ENCODE results near the gene SLC5A6. TPM values are rescaled to one million over a fixed set of nuclear protein-coding genes. Genes with fewer than 3 reads are reported as not detected.

The SLC5A6 gene
- total RNA-seq, 4 donors from 2014 or later, result 13.5 to 38.6 (median 23.2) TPM

DNA sequence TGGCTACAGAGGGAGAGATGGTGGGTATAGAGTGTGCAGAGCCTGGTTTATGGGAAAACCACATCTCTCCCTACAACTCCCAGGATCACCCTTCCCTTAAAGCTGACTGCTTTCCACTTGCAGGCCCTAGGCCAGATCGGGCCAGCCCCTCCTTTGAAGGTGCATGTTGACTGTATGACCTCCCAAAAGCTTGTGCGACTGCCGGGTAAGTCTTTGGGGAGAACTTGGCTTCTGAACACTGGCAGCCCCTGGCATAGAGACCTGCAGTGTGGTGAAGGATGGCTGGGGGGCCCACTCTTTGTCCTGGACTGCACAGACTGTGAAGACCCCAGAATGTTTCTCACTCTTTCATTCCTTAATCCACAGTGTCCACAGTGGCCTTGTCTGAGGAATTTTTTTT, 24.6 kb upstream of the SLC5A6 start:
- WGBS, 2 donors, result 90 to 92% methylated on average over 2 of the region's 3 CpGs
- DNase-seq, result no peak
- intact Hi-C loops (cut with DNase I), result no loop called here

DNA sequence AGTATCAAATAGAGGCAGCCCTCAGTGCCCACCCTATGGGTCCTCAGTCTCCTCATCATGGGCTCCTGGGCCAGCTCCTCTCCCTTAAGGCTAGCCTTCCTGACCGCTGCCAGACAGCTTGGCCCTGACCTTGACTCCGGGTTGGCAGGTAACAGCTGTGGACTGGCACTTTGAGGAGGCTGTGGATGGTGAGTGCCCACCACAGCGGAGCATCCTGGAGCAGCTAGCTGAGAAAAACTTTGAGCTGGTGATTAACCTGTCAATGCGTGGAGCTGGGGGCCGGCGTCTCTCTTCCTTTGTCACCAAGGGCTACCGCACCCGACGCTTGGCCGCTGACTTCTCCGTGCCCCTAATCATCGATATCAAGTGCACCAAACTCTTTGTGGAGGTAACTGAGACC, 24.1 kb upstream of the SLC5A6 start:
- intact Hi-C loops (cut with DNase I), result no loop called here
- Histone ChIP-seq H3K27ac (no peak overlapping the region), H3K9me3 (no peaks in the 10 kb centered on the region), H3K4me3 (no peak overlapping the region), H3K27me3 (no peaks in the 10 kb centered on the region), H3K4me1 (no peaks in the 10 kb centered on the region), H3K36me3 (peaks cover 79 to 100% (median 85%) of the 10 kb centered on the region in 3 donors)
- 94% methylated on average over 12 of the region's 12 CpGs; no CpG with 5 or more reads in 1 of the 2 donors for WGBS, 2 donors
- no peak for DNase-seq
- TF ChIP-seq, protein P1, sequence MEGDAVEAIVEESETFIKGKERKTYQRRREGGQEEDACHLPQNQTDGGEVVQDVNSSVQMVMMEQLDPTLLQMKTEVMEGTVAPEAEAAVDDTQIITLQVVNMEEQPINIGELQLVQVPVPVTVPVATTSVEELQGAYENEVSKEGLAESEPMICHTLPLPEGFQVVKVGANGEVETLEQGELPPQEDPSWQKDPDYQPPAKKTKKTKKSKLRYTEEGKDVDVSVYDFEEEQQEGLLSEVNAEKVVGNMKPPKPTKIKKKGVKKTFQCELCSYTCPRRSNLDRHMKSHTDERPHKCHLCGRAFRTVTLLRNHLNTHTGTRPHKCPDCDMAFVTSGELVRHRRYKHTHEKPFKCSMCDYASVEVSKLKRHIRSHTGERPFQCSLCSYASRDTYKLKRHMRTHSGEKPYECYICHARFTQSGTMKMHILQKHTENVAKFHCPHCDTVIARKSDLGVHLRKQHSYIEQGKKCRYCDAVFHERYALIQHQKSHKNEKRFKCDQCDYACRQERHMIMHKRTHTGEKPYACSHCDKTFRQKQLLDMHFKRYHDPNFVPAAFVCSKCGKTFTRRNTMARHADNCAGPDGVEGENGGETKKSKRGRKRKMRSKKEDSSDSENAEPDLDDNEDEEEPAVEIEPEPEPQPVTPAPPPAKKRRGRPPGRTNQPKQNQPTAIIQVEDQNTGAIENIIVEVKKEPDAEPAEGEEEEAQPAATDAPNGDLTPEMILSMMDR (IDR thresholded peaks at IDR 0.05), result no peak
- no peak for TF ChIP-seq POLR2A (IDR thresholded peaks at IDR 0.05)

More for the DNA sequence above, 24.6 kb upstream of the SLC5A6 start:
- no peak overlapping the region for H3K27ac ChIP-seq
- peaks cover 80 to 100% (median 85%) of the 10 kb centered on the region in 3 donors for H3K36me3 ChIP-seq
- no peaks in the 10 kb centered on the region for H3K4me1 ChIP-seq
- TF ChIP-seq, protein P1 (IDR thresholded peaks at IDR 0.05), result no peak
- TF ChIP-seq POLR2A (IDR thresholded peaks at IDR 0.05), result no peak
- no peaks in the 10 kb centered on the region for H3K27me3 ChIP-seq
- H3K4me3 ChIP-seq, result no peak overlapping the region
- no peaks in the 10 kb centered on the region for H3K9me3 ChIP-seq

DNA sequence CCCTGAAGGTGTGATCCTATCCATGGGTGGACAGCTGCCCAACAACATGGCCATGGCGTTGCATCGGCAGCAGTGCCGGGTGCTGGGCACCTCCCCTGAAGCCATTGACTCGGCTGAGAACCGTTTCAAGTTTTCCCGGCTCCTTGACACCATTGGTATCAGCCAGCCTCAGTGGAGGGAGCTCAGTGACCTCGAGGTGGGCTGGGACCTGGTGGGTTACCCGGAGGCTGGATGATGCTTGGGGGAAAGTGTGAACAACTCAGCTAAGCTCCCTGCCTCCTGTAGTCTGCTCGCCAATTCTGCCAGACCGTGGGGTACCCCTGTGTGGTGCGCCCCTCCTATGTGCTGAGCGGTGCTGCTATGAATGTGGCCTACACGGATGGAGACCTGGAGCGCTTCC, 21.3 kb upstream of the SLC5A6 start:
- H3K36me3 ChIP-seq, result peaks cover 58 to 100% (median 61%) of the 10 kb centered on the region in 3 donors
- no peak overlapping the region for H3K27ac ChIP-seq
- H3K4me3 ChIP-seq, result no peak overlapping the region
- intact Hi-C loops (cut with DNase I), result no loop called here
- no peaks in the 10 kb centered on the region for H3K27me3 ChIP-seq
- TF ChIP-seq, protein P1 (IDR thresholded peaks at IDR 0.05), result no peak
- no peak for TF ChIP-seq POLR2A (IDR thresholded peaks at IDR 0.05)
- 94% methylated on average over 3 of the region's 14 CpGs; no CpG with 5 or more reads in 1 of the 2 donors for WGBS, 2 donors
- DNase-seq, result no peak
- H3K9me3 ChIP-seq, result no peaks in the 10 kb centered on the region
- H3K4me1 ChIP-seq, result no peaks in the 10 kb centered on the region

DNA sequence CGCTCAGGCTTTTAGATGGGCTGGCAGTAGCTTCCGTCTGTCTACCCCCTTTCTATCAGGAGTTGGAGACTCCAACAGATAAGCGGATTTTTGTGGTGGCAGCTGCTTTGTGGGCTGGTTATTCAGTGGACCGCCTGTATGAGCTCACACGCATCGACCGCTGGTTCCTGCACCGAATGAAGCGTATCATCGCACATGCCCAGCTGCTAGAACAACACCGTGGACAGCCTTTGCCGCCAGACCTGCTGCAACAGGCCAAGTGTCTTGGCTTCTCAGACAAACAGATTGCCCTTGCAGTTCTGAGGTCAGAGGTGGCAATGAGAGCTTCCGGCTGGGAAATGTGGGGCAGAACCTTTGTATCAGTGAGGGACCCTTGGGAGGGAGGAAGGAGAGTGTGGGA, 19.9 kb upstream of the SLC5A6 start:
- Histone ChIP-seq H3K4me3 (no peak overlapping the region), H3K36me3 (peaks cover 46 to 100% (median 48%) of the 10 kb centered on the region in 3 donors), H3K9me3 (no peaks in the 10 kb centered on the region), H3K27ac (no peak overlapping the region), H3K4me1 (no peaks in the 10 kb centered on the region), H3K27me3 (no peaks in the 10 kb centered on the region)
- WGBS, 2 donors, result 95 to 97% methylated on average over 6 to 7 of the region's 13 CpGs
- DNase-seq, result no peak
- intact Hi-C loops (cut with DNase I), result no loop called here
- TF ChIP-seq POLR2A (IDR thresholded peaks at IDR 0.05), result no peak
- TF ChIP-seq, protein P1 (IDR thresholded peaks at IDR 0.05), result no peak

DNA sequence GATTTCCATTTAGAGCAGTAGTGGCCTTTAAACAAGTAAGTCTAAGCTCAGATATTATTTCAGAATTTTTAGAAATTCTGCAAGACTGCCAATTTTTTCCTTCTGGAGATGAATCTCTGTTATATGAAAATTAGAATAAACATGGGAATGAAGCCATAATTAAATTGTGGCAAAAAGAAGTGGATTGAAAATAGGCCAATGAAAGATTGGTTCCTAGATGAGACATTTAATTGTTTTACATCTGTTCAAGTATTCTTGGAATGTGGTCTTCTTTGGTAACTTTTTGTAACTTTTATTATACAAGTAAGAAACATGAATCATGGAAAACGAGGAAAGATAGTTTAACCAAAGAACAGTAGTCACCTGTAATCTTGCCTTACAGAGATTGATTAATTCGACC, 15.4 kb upstream of the SLC5A6 start:
- WGBS, 2 donors, result 77 to 83% methylated on average over 2 of the region's 2 CpGs
- TF ChIP-seq, protein P1 (IDR thresholded peaks at IDR 0.05), result no peak
- TF ChIP-seq POLR2A (IDR thresholded peaks at IDR 0.05), result no peak
- intact Hi-C loops (cut with DNase I), result no loop called here
- H3K9me3 ChIP-seq, result no peaks in the 10 kb centered on the region
- no peak for DNase-seq
- no peak overlapping the region for H3K4me3 ChIP-seq
- H3K27me3 ChIP-seq, result no peaks in the 10 kb centered on the region
- H3K4me1 ChIP-seq, result no peaks in the 10 kb centered on the region
- H3K36me3 ChIP-seq, result peaks cover 28 to 100% (median 54%) of the 10 kb centered on the region in 3 donors
- H3K27ac ChIP-seq, result no peak overlapping the region
